GM19438 (cell line): Measurements from ENCODE around the gene GID4.
"Not testable (repeated sequence)": the region's sequence is repeated elsewhere in the genome, so short reads cannot be mapped to it uniquely, and the experiment has no call there.

Experiments used
- ATAC-seq: cut with Tn5 transposase; IDR thresholded peaks from one replicate; pipeline ENCODE4 v1.9.1; 2021; ENCODE audit warnings: low read depth; ENCODE audit not compliant: unreplicated experiment

GID4 gene

DNA sequence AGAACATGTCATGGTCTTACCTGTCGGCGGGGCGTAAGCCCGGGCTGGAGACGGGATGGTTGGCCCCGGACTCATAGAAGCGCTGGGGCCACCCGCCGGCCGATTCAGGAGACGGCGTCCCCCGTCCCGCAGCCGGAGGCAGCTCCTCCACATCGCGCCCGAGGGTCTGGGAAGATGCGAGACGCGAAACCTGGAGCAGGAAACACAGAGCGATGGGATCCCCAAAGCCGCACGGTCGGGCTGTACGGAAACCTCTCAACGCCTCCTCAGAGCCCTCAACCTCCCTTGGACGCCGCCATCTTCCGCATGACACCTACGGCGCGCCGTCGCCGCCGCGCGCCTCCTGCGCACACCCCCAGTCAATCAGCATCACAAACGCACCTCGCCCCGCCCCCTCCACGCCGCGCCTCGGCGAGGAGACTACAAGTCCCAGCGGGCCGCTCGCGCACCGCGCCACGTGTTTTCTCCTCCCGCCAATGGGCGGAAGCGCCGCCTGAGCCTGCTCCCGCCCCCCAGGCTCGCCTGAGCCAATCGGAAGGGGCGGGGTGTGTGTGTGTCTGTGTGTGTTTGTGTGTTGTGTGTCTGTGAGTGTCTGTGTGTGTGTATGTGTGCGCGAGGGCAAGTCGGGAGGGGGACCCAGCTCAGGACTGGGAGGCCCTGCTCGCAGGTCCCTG, at the start of gene GID4, which contains the start of gene ATPAF2:
Gene GID4 (plus strand): TSS at position 548 of the 674 bp plus-strand sequence. CDS start 57 bp downstream, at position 605.
Gene ATPAF2 (minus strand): TSS at position 308 of the 674 bp plus-strand sequence. CDS start 155 bp downstream, at position 153.
- ATAC-seq: peak; percentile 83

GRCh38 chr17:17989618-17990017, 49.6 kb upstream of the GID4 start:
- no peak for ATAC-seq

DNA sequence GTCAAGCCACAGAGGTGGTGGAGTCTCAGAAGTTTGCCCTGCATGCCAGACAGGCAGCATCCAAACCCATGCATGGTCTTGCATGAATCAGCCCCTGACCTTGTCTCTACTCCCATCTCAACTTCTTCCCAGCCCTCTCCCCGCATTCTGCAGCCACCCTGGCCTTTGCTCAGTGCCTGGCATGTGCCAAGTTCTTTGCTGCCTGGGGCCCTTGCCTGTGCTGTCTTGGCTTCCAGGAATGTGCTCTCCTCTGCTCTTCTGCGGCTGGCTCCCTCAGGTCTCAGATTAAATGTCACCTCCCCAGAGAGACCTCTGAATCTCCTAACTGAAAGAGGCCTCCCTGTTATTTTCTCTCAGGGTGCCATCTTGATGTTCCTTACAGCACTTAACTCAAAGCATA, 48.9 kb upstream of the GID4 start:
- ATAC-seq: no peak

GRCh38 chr17:17993366-17993765, 45.8 kb upstream of the GID4 start:
- no peak for ATAC-seq

GRCh38 chr17:17993852-17994251, 45.4 kb upstream of the GID4 start:
- no peak for ATAC-seq

- ATAC-seq: no peak
Measured at GRCh38 chr17:17994271-17995069, 44.7 kb upstream of the GID4 start.

- ATAC-seq: not testable (repeated sequence)
Measured at GRCh38 chr17:17995887-17996286, 43.3 kb upstream of the GID4 start.

DNA sequence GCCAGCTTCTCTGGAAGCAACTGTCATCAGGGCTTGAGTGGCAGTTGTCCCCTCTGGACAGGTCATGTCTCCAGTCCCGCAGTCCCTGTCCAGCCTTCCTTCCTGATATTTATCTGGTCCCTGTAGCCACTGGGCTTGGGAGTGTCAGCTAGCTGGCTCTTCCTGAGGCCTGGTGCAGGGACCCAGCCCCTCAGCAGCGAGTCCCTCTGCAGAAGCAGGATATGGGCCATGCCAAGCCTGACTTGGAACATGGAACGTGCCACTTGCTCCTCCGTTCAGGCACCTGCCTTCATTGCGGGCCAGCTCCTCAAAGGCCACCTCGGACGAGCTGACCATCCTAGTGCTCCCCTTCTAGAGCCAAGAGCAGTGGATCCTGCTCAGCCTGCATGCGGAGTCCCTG, 40.3 kb upstream of the GID4 start:
- ATAC-seq: no peak

DNA sequence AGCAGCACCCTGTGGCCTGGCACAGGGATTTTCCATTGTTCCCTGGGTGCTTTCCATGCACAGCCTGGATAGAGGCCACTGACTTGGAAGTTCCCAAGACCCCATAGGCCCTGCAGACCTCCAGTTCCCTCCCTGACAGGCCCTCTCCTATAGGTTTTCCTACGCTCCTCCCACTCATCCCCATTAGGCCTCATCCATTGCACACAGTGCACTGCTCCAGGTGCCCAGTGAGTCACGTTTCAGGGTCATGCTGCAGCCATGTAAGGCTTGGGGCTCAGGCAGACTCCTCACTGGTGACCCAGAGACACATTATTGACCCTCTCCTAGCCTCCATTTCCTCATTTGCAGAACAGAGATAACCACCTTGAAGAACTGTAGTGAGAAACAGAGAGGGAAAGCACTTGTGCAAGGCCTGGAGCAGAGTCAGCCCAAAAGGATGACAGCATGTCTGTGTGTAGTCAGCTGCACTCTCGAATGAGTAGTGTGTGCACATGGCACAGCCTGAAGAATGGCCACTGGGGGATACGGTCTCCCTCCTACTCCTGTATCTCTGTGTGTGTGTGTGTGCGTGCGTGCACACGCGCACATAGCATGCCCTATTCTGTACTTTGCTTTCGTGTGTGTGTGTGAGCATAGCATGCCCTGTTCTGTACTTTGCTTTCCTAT, 39.7 kb upstream of the GID4 start:
- no peak for ATAC-seq

GRCh38 chr17:18000030-18000408, 39.2 kb upstream of the GID4 start:
- no peak for ATAC-seq

GRCh38 chr17:18002171-18002570, 37.0 kb upstream of the GID4 start:
- no peak for ATAC-seq

DNA sequence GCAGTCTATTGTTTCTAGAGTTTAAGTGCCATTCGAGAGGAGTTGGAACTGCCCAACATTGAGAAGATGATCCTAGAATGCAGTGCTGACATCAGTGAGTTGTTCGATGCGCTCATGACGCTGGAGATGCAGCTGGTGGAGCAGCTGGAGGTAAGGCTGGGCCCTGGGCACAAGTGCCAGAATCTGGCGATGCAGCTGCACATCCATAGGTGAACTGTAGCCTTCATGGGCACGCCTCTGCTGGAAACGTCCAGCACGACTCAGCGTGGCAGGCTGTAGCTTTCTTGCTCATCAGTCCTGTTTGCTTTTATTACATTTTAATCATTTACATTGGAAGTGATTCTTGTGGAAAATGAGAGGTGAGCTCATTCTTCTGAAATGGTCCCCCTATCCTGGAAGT, 34.9 kb upstream of the GID4 start:
- no peak for ATAC-seq

GRCh38 chr17:18004884-18005305, 34.3 kb upstream of the GID4 start:
- ATAC-seq: no peak

GRCh38 chr17:18005496-18005895, 33.7 kb upstream of the GID4 start:
- no peak for ATAC-seq

GRCh38 chr17:18006495-18007239, 32.5 kb upstream of the GID4 start:
- no peak for ATAC-seq

GRCh38 chr17:18008496-18009268, 30.5 kb upstream of the GID4 start:
- ATAC-seq: no peak

- no peak for ATAC-seq
Measured at GRCh38 chr17:18009609-18010420, 29.4 kb upstream of the GID4 start.

- no peak for ATAC-seq
Measured at GRCh38 chr17:18011286-18011685, 27.9 kb upstream of the GID4 start.

GRCh38 chr17:18014006-18014405, 25.2 kb upstream of the GID4 start:
- ATAC-seq: no peak
